Endodermal cell (in vitro differentiated cells): Measurements from ENCODE around the gene ITPK1. TPM values are rescaled to one million over a fixed set of nuclear protein-coding genes. Genes with fewer than 3 reads are reported as not detected.

Experiments
- DNase-seq: peaks from one replicate; pipeline ENCODE4 v3.0.0-alpha.2; 2017
- H3K27ac ChIP-seq: 2 replicates; pipeline ENCODE4 v1.5.1; 2013; ENCODE audit warnings: mild to moderate bottlenecking, low read depth, low read length, moderate library complexity
- H3K27me3 ChIP-seq: 2 replicates; pipeline ENCODE4 v1.6.1; 2013; ENCODE audit warnings: mild to moderate bottlenecking, low read length, moderate library complexity; ENCODE audit not compliant: insufficient read depth, control insufficient read depth, poor library complexity, severe bottlenecking
- H3K36me3 ChIP-seq: 2 replicates; pipeline ENCODE4 v1.7.0; 2013; ENCODE audit warnings: mild to moderate bottlenecking, low read length, moderate library complexity; ENCODE audit not compliant: control insufficient read depth, insufficient read depth
- H3K4me1 ChIP-seq: one replicate; pipeline ENCODE4 v1.7.0; 2013; ENCODE audit warnings: low read length; ENCODE audit not compliant: control insufficient read depth, insufficient read depth
- H3K4me3 ChIP-seq: 2 replicates; pipeline ENCODE4 v1.5.1; 2013; ENCODE audit warnings: mild to moderate bottlenecking, low read length, moderate library complexity
- H3K9ac ChIP-seq: 2 replicates; pipeline ENCODE4 v1.6.1; 2013; ENCODE audit warnings: mild to moderate bottlenecking, low read length, moderate library complexity; ENCODE audit not compliant: poor library complexity, severe bottlenecking; ENCODE audit errors: extremely low read depth
- H3K9me3 ChIP-seq: 2 replicates; pipeline ENCODE4 v1.6.1; 2013; ENCODE audit warnings: mild to moderate bottlenecking, low read length, moderate library complexity; ENCODE audit not compliant: control insufficient read depth
- H3K27ac Mint-ChIP-seq: 2 replicates; pipeline ENCODE4 v1.8.0; 2020; ENCODE audit warnings: mixed read lengths
- H3K27me3 Mint-ChIP-seq: 2 replicates; pipeline ENCODE4 v1.8.0; 2021; ENCODE audit warnings: mild to moderate bottlenecking, mixed read lengths; ENCODE audit not compliant: insufficient read depth
- H3K36me3 Mint-ChIP-seq: 2 replicates; pipeline ENCODE4 v1.8.0; 2020; ENCODE audit warnings: low read depth, mixed read lengths
- H3K4me1 Mint-ChIP-seq: 2 replicates; pipeline ENCODE4 v1.8.0; 2020; ENCODE audit warnings: mixed read lengths
- H3K4me3 Mint-ChIP-seq: 2 replicates; pipeline ENCODE4 v1.8.0; 2020; ENCODE audit warnings: mild to moderate bottlenecking, moderate library complexity, mixed read lengths
- H3K9me3 Mint-ChIP-seq: 2 replicates; pipeline ENCODE4 v1.8.0; 2020; ENCODE audit warnings: mild to moderate bottlenecking, mixed read lengths
- WGBS, 2 experiments: methylation state at CpG; one replicate each; pipeline versions ENCODE4 v1.1.5 to v1.1.7; 2013; ENCODE audit warnings: missing lambda C conversion rate in 2 of 2, mixed read lengths in 1 of 2; ENCODE audit not compliant: insufficient coverage in 1 of 2, insufficient read length in 1 of 2; 5-methylcytosine and 5-hydroxymethylcytosine counted together
- total RNA-seq, 2 donors: library from RNA; stranded (reverse); fragmentation: NEBNext Ultra II Directional in 1 of 2; extraction: Animal tissue kit (Norgen Biotek cat#: 25700) in 1 of 2; gene quantifications; 2 replicates in 1 of 2; 3 replicates in 1 of 2; pipeline ENCODE4 v1.2.1, GENCODE V29; 2021
- TF ChIP-seq, protein P1 (sequence below): fragments of 200-600 bp; sonication (generic); conservative IDR thresholded peaks from 2 replicates; pipeline ENCODE4 v1.5.0; 2021; ENCODE audit warnings: antibody characterized with exemption, mild to moderate bottlenecking

The ITPK1 gene
- total RNA-seq, 2 donors from 2014 or later: 59.9 to 66.9 TPM

DNA sequence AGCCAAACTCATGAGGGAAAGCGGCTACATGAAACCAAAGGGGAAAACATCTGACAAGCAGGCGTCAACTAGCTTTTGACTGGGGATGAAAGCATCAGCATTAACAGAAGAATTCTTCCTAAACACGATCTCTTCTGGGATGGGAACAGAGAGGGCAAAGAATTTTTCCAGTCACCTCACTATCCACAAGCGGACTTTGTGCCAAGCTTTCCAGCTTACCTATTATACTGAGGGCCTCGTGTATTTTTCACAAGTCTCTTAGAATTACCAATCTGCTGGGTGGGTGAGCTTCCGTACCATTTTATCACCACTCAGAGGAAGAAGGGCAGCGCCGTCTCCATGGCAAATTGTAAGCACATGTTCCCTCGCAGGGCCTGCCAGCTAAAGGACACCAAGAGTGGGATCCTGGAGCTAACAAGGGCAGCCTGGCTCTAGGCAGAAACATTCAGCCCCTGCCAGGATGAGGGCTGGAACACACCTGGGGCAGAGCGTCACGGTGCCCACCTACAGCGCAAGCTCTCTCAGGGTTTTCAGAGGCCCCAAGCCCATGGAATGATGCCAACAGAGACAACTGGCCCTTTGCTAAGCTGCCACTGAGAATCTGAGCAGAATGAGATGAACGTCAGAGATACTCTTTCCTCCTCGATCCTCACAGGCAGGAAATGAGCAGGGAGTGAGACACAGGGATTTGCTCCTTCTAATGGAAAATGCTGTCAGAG lies 118.2 kb downstream of the ITPK1 start:
- Mint-ChIP-seq H3K4me1 (peaks cover 8% of the 10 kb centered on the region), H3K9me3 (no peaks in the 10 kb centered on the region), H3K4me3 (no peak overlapping the region), H3K27ac (no peak overlapping the region), H3K36me3 (peaks cover 18% of the 10 kb centered on the region), H3K27me3 (no peaks in the 10 kb centered on the region)
- H3K4me1 ChIP-seq: no peaks in the 10 kb centered on the region
- no peaks in the 10 kb centered on the region for H3K9me3 ChIP-seq
- H3K36me3 ChIP-seq: no peaks in the 10 kb centered on the region
- DNase-seq: no peak
- TF ChIP-seq, protein P1, sequence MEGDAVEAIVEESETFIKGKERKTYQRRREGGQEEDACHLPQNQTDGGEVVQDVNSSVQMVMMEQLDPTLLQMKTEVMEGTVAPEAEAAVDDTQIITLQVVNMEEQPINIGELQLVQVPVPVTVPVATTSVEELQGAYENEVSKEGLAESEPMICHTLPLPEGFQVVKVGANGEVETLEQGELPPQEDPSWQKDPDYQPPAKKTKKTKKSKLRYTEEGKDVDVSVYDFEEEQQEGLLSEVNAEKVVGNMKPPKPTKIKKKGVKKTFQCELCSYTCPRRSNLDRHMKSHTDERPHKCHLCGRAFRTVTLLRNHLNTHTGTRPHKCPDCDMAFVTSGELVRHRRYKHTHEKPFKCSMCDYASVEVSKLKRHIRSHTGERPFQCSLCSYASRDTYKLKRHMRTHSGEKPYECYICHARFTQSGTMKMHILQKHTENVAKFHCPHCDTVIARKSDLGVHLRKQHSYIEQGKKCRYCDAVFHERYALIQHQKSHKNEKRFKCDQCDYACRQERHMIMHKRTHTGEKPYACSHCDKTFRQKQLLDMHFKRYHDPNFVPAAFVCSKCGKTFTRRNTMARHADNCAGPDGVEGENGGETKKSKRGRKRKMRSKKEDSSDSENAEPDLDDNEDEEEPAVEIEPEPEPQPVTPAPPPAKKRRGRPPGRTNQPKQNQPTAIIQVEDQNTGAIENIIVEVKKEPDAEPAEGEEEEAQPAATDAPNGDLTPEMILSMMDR: no peak
- WGBS, 2 experiments: 91 to 92% methylated on average over 13 to 14 of the region's 14 CpGs
- no peak overlapping the region for H3K9ac ChIP-seq
- no peak overlapping the region for H3K27ac ChIP-seq
- no peaks in the 10 kb centered on the region for H3K27me3 ChIP-seq
- no peak overlapping the region for H3K4me3 ChIP-seq

DNA sequence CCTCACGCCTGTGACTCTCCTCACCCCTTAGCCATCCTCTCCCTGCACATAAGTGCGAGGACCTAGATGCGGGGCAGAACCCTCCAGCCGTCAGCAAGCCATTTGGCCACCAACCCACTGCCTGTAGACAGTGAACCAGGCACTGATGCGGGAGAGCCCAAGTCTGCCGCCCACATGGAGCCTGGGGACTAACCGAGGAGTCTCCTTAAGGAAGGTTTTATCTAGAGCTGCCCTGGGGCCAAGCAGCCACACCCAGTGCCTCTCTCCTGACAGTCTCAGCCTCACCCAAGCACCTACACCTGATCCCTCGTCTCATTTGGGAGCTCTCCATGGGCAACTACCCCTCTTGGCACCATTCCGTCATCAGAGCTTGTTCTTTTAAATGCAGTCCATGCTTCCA lies 120.1 kb downstream of the ITPK1 start:
- Mint-ChIP-seq H3K4me1 (peaks cover 8% of the 10 kb centered on the region), H3K36me3 (peaks cover 23% of the 10 kb centered on the region), H3K9me3 (no peaks in the 10 kb centered on the region), H3K27me3 (no peaks in the 10 kb centered on the region), H3K27ac (peak overlapping the region; percentile 83), H3K4me3 (no peak overlapping the region)
- WGBS, 2 experiments: 93 to 100% methylated on average over 2 to 9 of the region's 9 CpGs
- no peak overlapping the region for H3K4me3 ChIP-seq
- H3K27me3 ChIP-seq: no peaks in the 10 kb centered on the region
- no peaks in the 10 kb centered on the region for H3K4me1 ChIP-seq
- no peak overlapping the region for H3K9ac ChIP-seq
- DNase-seq: no peak
- H3K27ac ChIP-seq: no peak overlapping the region
- H3K9me3 ChIP-seq: no peaks in the 10 kb centered on the region
- H3K36me3 ChIP-seq: no peaks in the 10 kb centered on the region
- TF ChIP-seq, protein P1: no peak

DNA sequence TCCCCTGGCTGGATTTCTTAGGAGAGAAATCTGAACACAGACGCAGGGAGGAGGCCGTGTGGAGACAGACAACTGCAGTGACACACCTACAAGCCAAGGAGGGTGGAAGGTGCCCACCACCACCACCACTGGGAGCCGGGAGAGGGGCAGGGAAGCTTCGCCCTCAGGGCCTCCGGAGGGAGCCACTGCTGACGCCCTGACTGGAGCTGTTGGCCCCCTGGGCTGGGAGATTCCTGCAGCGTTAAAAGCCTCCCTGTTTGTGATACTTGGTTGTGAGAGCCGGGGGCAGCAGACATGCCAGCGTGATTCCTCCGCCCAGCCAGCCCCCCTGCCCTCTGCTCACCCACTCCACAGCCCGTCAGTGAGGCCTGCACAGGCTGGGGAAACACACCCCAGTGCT lies 120.8 kb downstream of the ITPK1 start:
- Histone ChIP-seq H3K36me3 (no peaks in the 10 kb centered on the region), H3K27me3 (no peaks in the 10 kb centered on the region), H3K27ac (no peak overlapping the region), H3K9ac (no peak overlapping the region), H3K9me3 (no peaks in the 10 kb centered on the region), H3K4me3 (no peak overlapping the region), H3K4me1 (no peaks in the 10 kb centered on the region)
- Mint-ChIP-seq H3K9me3 (no peaks in the 10 kb centered on the region), H3K4me1 (peaks cover 8% of the 10 kb centered on the region), H3K36me3 (peaks cover 21% of the 10 kb centered on the region), H3K27me3 (no peaks in the 10 kb centered on the region), H3K4me3 (no peak overlapping the region), H3K27ac (peak overlapping the region; percentile 83)
- TF ChIP-seq, protein P1: peak; percentile 50
- 83 to 91% methylated on average over 4 to 11 of the region's 11 CpGs for WGBS, 2 experiments
- peak; percentile 64 for DNase-seq
